GM10266 (cell line): ENCODE measurements around the gene PRC1.

Experiments used
- DNase-seq: peaks from one replicate; pipeline ENCODE4 v3.0.0; 2012; ENCODE audit errors: extremely low spot score
- CTCF ChIP-seq: IDR thresholded peaks from 2 replicates; pipeline ENCODE4 v1.5.1; 2012; ENCODE audit warnings: mild to moderate bottlenecking, low read depth; ENCODE audit not compliant: control insufficient read depth, insufficient read depth; ENCODE audit errors: missing control alignments

Gene PRC1

GRCh38 chr15:90954712-90955623 is 39.4 kb downstream of the PRC1 start, which contains the start of gene RCCD1:
TSS of gene RCCD1 (plus strand) at chr15:90954884. CDS start at chr15:90956735, 1,851 bp downstream.
- no peak for TF ChIP-seq CTCF
- DNase-seq, result peak; percentile 99

GRCh38 chr15:90953947-90954711 is 40.2 kb downstream of the PRC1 start:
- TF ChIP-seq CTCF, result no peak
- DNase-seq, result no peak

- no peak for TF ChIP-seq CTCF
- DNase-seq, result no peak
Measured at GRCh38 chr15:90952901-90953677, 41.2 kb downstream of the PRC1 start.

GRCh38 chr15:90950676-90951075 is 43.7 kb downstream of the PRC1 start:
- no peak for DNase-seq
- no peak for TF ChIP-seq CTCF

GRCh38 chr15:90949979-90950675 is 44.2 kb downstream of the PRC1 start:
- no peak for TF ChIP-seq CTCF
- no peak for DNase-seq

GRCh38 chr15:90948506-90948905 is 45.8 kb downstream of the PRC1 start:
- TF ChIP-seq CTCF, result no peak
- DNase-seq, result no peak
